ENCODE results near the gene IL12RB2.

The IL12RB2 gene

DNA sequence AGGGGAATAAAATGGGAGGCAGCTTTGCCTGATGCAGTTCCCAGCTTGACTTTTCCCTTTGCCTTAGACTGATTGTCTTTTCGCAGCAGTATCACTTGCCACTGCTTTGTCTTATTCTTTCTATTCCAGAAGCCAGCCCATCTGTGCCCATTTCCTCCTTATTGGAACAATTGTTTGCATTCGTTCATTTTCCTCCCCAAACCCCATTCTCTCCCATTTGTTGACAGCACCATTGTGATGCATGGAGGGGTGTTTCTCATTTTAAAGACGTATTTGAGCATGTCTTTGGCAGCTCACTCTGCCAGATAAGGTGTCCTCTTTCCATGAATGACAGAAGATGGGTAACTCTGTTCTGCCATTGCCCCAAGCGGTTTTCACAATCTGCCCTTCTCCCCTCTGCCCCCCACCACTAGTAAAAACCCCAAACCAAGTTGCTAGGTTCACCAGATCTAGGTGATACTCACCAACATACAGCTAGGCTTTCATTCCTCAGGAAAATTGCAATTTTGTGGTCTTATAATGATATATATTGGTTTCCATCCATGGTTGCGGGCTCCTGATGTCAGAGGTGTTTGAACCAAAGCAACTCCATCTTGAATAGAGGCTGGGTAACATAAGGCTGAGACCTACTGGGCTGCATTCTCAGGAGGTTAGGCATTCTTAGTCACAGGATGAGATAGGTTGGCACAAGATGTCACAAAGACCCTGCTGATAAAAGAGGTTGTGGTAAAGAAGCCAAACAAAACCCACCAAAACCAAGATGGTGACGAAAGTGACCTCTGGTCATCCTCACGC lies 91.7 kb downstream of the IL12RB2 start:
- CTCF ChIA-PET: interaction anchor here (1.0 kb wide), 1 partner anchor 8 kb away, joined by 3 read pairs; no protein-coding TSS in a partner anchor
- POLR2A ChIA-PET: interaction anchor here (1.0 kb wide), 1 partner anchor 286 kb away, joined by 3 read pairs; the partner anchor contains the start of gene GADD45A
- TF ChIP-seq ZNF112 (tag by site-specific recombination; IDR thresholded peaks at IDR 0.05) (no peak), ZNF626 (tag by site-specific recombination; IDR thresholded peaks at IDR 0.05) (no peak), ZNF202 (tag by site-specific recombination; IDR thresholded peaks at IDR 0.05; ENCODE audit: borderline replicate concordance) (no peak), ZBTB1 (tag by site-specific recombination; IDR thresholded peaks at IDR 0.05) (no peak), ZNF549 (tag by site-specific recombination; IDR thresholded peaks at IDR 0.05) (no peak), ZNF843 (tag by site-specific recombination; IDR thresholded peaks at IDR 0.05) (no peak), IKZF3 (tag by site-specific recombination; IDR thresholded peaks at IDR 0.05) (no peak), ZNF211 (tag by site-specific recombination; IDR thresholded peaks at IDR 0.05; ENCODE audit: low read depth) (no peak), ZNF530 (tag by site-specific recombination; IDR thresholded peaks at IDR 0.05; ENCODE audit: low read depth) (no peak), ZNF791 (tag by site-specific recombination; IDR thresholded peaks at IDR 0.05) (no peak), MZF1 (tag by site-specific recombination; IDR thresholded peaks at IDR 0.05; ENCODE audit: borderline replicate concordance) (no peak), ZNF623 (tag by site-specific recombination; IDR thresholded peaks at IDR 0.05) (no peak)
- TF ChIP-seq, protein P1, sequence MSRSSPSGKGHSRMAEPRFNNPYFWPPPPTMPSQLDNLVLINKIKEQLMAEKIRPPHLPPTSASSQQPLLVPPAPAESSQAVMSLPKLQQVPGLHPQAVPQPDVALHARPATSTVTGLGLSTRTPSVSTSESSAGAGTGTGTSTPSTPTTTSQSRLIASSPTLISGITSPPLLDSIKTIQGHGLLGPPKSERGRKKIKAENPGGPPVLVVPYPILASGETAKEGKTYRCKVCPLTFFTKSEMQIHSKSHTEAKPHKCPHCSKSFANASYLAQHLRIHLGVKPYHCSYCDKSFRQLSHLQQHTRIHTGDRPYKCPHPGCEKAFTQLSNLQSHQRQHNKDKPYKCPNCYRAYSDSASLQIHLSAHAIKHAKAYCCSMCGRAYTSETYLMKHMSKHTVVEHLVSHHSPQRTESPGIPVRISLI (tag by site-specific recombination; IDR thresholded peaks at IDR 0.05): no peak
- TF ChIP-seq, protein P2, sequence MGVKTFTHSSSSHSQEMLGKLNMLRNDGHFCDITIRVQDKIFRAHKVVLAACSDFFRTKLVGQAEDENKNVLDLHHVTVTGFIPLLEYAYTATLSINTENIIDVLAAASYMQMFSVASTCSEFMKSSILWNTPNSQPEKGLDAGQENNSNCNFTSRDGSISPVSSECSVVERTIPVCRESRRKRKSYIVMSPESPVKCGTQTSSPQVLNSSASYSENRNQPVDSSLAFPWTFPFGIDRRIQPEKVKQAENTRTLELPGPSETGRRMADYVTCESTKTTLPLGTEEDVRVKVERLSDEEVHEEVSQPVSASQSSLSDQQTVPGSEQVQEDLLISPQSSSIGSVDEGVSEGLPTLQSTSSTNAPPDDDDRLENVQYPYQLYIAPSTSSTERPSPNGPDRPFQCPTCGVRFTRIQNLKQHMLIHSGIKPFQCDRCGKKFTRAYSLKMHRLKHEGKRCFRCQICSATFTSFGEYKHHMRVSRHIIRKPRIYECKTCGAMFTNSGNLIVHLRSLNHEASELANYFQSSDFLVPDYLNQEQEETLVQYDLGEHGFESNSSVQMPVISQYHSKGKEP (tag by site-specific recombination; IDR thresholded peaks at IDR 0.05): no peak
- TF ChIP-seq, protein P3, sequence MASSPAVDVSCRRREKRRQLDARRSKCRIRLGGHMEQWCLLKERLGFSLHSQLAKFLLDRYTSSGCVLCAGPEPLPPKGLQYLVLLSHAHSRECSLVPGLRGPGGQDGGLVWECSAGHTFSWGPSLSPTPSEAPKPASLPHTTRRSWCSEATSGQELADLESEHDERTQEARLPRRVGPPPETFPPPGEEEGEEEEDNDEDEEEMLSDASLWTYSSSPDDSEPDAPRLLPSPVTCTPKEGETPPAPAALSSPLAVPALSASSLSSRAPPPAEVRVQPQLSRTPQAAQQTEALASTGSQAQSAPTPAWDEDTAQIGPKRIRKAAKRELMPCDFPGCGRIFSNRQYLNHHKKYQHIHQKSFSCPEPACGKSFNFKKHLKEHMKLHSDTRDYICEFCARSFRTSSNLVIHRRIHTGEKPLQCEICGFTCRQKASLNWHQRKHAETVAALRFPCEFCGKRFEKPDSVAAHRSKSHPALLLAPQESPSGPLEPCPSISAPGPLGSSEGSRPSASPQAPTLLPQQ (tag by site-specific recombination; IDR thresholded peaks at IDR 0.05): no peak
- TF ChIP-seq, protein P4, sequence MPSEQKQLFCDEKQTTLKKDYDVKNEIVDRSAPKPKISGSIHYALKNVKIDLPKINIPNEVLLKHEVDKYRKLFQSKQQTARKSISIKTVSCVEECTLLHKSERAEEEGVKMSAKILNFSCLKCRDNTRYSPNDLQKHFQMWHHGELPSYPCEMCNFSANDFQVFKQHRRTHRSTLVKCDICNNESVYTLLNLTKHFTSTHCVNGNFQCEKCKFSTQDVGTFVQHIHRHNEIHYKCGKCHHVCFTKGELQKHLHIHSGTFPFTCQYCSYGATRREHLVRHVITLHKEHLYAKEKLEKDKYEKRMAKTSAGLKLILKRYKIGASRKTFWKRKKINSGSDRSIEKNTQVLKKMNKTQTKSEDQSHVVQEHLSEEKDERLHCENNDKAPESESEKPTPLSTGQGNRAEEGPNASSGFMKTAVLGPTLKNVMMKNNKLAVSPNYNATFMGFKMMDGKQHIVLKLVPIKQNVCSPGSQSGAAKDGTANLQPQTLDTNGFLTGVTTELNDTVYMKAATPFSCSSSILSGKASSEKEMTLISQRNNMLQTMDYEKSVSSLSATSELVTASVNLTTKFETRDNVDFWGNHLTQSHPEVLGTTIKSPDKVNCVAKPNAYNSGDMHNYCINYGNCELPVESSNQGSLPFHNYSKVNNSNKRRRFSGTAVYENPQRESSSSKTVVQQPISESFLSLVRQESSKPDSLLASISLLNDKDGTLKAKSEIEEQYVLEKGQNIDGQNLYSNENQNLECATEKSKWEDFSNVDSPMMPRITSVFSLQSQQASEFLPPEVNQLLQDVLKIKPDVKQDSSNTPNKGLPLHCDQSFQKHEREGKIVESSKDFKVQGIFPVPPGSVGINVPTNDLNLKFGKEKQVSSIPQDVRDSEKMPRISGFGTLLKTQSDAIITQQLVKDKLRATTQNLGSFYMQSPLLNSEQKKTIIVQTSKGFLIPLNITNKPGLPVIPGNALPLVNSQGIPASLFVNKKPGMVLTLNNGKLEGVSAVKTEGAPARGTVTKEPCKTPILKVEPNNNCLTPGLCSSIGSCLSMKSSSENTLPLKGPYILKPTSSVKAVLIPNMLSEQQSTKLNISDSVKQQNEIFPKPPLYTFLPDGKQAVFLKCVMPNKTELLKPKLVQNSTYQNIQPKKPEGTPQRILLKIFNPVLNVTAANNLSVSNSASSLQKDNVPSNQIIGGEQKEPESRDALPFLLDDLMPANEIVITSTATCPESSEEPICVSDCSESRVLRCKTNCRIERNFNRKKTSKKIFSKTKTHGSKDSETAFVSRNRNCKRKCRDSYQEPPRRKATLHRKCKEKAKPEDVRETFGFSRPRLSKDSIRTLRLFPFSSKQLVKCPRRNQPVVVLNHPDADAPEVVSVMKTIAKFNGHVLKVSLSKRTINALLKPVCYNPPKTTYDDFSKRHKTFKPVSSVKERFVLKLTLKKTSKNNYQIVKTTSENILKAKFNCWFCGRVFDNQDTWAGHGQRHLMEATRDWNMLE (tag by site-specific recombination; conservative IDR thresholded peaks at IDR 0.05; ENCODE audit: low read depth): no peak
- TF ChIP-seq, protein P5, sequence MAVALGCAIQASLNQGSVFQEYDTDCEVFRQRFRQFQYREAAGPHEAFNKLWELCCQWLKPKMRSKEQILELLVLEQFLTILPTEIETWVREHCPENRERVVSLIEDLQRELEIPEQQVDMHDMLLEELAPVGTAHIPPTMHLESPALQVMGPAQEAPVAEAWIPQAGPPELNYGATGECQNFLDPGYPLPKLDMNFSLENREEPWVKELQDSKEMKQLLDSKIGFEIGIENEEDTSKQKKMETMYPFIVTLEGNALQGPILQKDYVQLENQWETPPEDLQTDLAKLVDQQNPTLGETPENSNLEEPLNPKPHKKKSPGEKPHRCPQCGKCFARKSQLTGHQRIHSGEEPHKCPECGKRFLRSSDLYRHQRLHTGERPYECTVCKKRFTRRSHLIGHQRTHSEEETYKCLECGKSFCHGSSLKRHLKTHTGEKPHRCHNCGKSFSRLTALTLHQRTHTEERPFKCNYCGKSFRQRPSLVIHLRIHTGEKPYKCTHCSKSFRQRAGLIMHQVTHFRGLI (tag by site-specific recombination; IDR thresholded peaks at IDR 0.05): no peak
- TF ChIP-seq, protein P6, sequence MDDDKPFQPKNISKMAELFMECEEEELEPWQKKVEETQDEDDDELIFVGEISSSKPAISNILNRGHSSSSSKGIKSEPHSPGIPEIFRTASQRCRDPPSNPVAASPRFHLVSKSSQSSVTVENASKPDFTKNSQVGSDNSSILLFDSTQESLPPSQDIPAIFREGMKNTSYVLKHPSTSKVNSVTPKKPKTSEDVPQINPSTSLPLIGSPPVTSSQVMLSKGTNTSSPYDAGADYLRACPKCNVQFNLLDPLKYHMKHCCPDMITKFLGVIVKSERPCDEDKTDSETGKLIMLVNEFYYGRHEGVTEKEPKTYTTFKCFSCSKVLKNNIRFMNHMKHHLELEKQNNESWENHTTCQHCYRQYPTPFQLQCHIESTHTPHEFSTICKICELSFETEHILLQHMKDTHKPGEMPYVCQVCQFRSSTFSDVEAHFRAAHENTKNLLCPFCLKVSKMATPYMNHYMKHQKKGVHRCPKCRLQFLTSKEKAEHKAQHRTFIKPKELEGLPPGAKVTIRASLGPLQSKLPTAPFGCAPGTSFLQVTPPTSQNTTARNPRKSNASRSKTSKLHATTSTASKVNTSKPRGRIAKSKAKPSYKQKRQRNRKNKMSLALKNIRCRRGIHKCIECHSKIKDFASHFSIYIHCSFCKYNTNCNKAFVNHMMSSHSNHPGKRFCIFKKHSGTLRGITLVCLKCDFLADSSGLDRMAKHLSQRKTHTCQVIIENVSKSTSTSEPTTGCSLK (tag by site-specific recombination; IDR thresholded peaks at IDR 0.05): no peak
- no peak overlapping the region for H3K4me3 ChIP-seq (ENCODE audit: low read depth, low read length)
- peaks cover 0 to 37% of the 10 kb centered on the region in 2 experiments; a peak in 2 of 3 replicates for H3K36me3 ChIP-seq (ENCODE audit: control insufficient read depth in 2 of 2, insufficient read depth in 1 of 2, low read length in 2 of 2)
- H3K27ac ChIP-seq (ENCODE audit: extremely low read depth, low read depth, low read length): no peak overlapping the region
- H3K4me1 ChIP-seq (ENCODE audit: control insufficient read depth, insufficient read depth, low read length): no peaks in the 10 kb centered on the region
- no peaks in the 10 kb centered on the region for H3K9me3 ChIP-seq (ENCODE audit: control insufficient read depth, insufficient read depth, low read depth, low read length)

All from HEK293 (cell line).